HFF-Myc (cell line): ENCODE results near the gene DDX50.
"Not testable (repeated sequence)": the region's sequence is repeated elsewhere in the genome, so short reads cannot be mapped to it uniquely, and the experiment has no call there.

Experiments used
- DNase-seq: peaks from one replicate; pipeline ENCODE4 v3.0.0-alpha.2; 2011; ENCODE audit warnings: low read depth; ENCODE audit errors: extremely low read depth
- H3K4me3 ChIP-seq: replicated peaks from 2 replicates; pipeline ENCODE4 v1.5.1; 2011; ENCODE audit warnings: low read depth, mild to moderate bottlenecking, control low read depth, low read length
- TF ChIP-seq, protein P1 (sequence below): IDR thresholded peaks from 2 replicates; pipeline ENCODE4 v1.5.1; 2012; ENCODE audit warnings: mild to moderate bottlenecking, low read depth, low read length, control low read depth; ENCODE audit errors: missing control alignments

DDX50 gene

DNA sequence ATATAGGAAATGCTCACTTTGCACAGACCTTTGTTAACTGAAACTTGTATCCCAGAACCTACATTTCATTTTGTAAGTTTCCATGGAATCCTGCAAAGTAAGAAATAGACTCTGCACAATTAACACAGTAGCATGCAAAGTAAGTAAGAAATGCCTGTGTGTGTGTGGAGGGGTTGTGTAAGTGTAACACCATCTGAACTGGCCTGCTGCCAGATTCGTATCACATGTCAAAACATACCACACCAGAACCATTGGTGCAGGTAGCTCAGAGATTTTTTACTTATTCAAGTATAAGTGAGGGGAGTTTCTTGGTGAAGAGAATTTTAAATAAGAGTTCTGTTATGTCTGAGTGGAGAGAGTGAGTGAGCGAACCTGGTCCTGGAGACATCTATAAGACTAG is 37.0 kb downstream of the DDX50 start:
- no peak overlapping the region for H3K4me3 ChIP-seq
- TF ChIP-seq, protein P1, sequence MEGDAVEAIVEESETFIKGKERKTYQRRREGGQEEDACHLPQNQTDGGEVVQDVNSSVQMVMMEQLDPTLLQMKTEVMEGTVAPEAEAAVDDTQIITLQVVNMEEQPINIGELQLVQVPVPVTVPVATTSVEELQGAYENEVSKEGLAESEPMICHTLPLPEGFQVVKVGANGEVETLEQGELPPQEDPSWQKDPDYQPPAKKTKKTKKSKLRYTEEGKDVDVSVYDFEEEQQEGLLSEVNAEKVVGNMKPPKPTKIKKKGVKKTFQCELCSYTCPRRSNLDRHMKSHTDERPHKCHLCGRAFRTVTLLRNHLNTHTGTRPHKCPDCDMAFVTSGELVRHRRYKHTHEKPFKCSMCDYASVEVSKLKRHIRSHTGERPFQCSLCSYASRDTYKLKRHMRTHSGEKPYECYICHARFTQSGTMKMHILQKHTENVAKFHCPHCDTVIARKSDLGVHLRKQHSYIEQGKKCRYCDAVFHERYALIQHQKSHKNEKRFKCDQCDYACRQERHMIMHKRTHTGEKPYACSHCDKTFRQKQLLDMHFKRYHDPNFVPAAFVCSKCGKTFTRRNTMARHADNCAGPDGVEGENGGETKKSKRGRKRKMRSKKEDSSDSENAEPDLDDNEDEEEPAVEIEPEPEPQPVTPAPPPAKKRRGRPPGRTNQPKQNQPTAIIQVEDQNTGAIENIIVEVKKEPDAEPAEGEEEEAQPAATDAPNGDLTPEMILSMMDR: no peak
- no peak for DNase-seq

DNA sequence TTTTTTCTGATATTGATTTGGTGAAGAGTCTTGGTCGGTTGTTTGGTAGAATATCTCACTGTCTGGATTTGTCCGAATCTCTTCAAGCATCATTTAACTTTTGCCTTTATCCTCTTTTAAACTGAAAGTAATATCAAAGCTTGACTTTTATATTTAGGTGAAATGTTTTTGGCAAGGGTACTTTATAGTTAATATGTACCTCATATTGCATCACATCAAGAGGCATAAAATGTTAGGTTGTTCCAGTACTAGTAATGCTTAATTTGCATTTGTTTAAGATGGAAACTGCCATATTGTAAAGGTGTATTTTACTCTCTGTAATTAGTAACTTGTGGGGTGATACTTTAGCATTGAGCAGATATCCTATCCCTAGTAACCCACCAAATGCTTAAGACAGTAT is 37.8 kb downstream of the DDX50 start:
- no peak overlapping the region for H3K4me3 ChIP-seq
- TF ChIP-seq, protein P1: no peak
- no peak for DNase-seq

GRCh38 chr10:68940917-68941316 is 39.8 kb downstream of the DDX50 start:
- H3K4me3 ChIP-seq, DNase-seq: not testable (repeated sequence)

- TF ChIP-seq, protein P1: no peak
- H3K4me3 ChIP-seq: no peak overlapping the region
- no peak for DNase-seq
Measured at GRCh38 chr10:68950598-68950997, 49.5 kb downstream of the DDX50 start.

DNA sequence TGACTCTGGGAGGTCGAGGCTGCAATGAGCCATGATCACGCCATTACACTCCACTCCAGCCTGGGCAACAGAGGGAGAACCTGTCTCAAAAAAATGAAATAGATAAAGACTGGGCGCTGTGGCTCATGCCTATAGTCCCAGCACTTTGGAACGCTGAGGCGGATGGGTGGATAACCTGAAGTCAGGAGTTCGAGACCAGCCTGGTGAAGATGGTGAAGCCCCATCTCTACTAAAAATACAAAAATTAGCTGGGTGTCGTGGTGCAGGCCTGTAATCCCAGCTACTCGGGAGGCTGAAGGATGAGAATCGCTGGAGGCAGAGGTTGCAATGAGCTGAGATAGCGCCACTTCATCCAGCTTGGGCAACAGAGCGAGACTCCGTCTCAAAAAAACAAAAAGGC is 53.8 kb downstream of the DDX50 start:
- no peak for DNase-seq
- TF ChIP-seq, protein P1: no peak
- H3K4me3 ChIP-seq: peak overlapping the region; percentile 73

GRCh38 chr10:68955355-68955831 is 54.3 kb downstream of the DDX50 start:
- TF ChIP-seq, protein P1: no peak
- DNase-seq: no peak
- H3K4me3 ChIP-seq: peak overlapping the region; percentile 73

- peak within 1 kb of the TSS; percentile 73 for H3K4me3 ChIP-seq
- TF ChIP-seq, protein P1: no peak
- peak; percentile 76 for DNase-seq
Measured at GRCh38 chr10:68955832-68956532, 54.9 kb downstream of the DDX50 start, which contains the start of gene DDX21. TSS of gene DDX21 (plus strand) at chr10:68956170. CDS start at chr10:68956226, 56 bp downstream.
